C4-2B (cell line): Measurements from ENCODE around the gene F2RL1.

ENCODE experiments used
- ZFX ChIP-seq: fragments of 450-650 bp; IDR thresholded peaks from 2 replicates; pipeline ENCODE4 v1.6.1; 2017
- TF ChIP-seq, protein P1 (sequence below): fragments of 450-650 bp; conservative IDR thresholded peaks from 2 replicates; pipeline ENCODE4 v1.5.1; 2017; ENCODE audit warnings: mild to moderate bottlenecking

DNA sequence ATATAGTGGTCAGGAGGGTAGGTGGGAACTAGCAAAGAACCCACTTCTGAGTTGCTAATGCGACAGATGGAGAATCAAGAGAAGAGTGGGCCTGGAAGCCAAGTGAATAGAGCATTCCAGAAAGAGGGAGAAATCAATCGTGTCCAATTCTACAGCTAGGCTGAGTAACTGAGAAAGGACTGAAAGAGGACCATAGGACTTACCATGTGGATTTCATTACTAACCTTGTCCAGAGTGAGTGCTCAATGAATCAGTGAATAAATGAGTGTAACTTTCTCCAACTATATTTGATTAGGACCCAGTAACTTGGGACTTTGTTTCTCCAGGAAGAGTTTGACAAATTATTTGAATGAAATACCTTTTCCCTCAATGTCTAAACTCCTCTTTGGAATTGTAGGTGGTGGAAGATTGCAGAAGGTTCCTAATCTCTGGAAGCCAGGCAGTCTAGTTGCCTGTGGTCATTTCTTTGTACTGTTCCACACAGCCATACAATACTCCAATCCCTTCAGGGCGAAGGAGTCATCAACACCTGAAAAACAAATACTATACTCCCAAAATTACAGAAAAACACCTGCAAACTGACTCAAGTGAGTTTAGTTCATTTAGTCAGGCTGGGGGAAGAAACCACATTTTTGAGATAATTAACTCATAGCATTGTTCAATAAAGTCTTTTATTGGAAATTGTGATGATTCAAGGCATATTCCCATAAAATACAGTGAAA is 2.6 kb upstream of the F2RL1 start:
- TF ChIP-seq, protein P1, sequence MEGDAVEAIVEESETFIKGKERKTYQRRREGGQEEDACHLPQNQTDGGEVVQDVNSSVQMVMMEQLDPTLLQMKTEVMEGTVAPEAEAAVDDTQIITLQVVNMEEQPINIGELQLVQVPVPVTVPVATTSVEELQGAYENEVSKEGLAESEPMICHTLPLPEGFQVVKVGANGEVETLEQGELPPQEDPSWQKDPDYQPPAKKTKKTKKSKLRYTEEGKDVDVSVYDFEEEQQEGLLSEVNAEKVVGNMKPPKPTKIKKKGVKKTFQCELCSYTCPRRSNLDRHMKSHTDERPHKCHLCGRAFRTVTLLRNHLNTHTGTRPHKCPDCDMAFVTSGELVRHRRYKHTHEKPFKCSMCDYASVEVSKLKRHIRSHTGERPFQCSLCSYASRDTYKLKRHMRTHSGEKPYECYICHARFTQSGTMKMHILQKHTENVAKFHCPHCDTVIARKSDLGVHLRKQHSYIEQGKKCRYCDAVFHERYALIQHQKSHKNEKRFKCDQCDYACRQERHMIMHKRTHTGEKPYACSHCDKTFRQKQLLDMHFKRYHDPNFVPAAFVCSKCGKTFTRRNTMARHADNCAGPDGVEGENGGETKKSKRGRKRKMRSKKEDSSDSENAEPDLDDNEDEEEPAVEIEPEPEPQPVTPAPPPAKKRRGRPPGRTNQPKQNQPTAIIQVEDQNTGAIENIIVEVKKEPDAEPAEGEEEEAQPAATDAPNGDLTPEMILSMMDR = no peak
- no peak for TF ChIP-seq ZFX
